ENCODE results near the gene ZNF428.

ZNF428 gene

DNA sequence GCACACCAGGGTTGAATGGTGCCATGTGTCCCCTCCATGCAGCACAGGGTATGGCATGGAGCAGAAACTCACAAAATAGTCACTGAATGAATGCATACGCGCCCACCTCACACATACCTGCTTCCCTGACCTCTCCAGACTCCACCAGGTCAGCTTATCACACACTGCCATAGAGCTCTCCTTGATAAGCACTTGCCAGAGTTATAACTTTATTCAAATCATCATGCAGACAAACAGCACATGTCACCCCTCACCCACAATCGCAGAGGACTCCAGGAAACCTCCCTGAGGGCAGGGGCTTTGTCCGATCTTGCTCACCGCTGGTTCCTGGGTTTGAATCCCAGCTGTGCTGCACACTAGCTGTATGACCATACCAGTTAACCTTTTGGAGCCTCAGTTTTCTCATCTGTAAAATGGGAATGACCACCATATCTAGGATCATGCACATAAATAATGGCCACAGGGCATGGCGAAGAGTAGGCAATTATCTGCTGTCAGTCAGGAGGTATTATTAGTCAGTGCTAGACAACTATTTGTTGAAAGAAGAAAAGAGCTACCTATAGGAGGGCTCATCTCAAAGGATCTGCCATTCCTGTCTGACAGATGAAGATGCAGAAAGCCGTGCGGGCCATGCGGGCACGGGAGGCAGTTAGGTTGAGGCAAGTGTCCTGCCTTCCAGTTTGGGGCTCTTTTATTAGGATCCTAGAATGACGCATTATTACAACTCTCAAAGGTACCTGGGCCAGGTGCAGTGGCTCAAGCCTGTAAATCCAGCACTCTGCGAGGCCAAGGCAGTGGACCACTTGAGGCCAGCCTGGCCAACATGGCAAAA lies 58.1 kb downstream of the ZNF428 start:
- DNase-seq: no peak

DNA sequence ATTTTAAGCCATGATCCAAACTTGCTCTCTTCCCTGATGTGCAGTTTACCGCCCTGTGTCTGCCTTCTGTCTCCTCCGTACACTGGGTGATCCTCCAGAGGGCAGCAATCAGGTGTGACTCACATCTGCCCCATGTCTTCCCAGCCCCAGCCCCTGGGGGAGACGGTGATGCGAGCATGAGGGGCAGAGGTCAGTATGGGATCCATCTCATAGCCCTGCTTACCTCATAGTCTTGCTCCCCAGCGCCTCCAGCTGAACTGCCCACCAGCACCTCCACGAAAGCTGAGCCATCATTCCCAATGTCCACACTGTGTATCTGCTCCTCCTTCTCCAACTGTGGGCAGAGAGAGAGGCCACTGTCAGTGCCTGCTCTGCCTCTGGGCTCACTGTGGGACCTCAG lies 58.7 kb downstream of the ZNF428 start:
- DNase-seq: no peak
